Osteocyte (in vitro differentiated cells): ENCODE results near the gene PDE1A. TPM values are rescaled to one million over a fixed set of nuclear protein-coding genes. Genes with fewer than 3 reads are reported as not detected.

Source experiments
- DNase-seq: peaks from one replicate; pipeline ENCODE4 v3.0.0; 2021; ENCODE audit warnings: mixed read lengths; ENCODE audit not compliant: unreplicated experiment; ENCODE audit errors: extremely low spot score
- H3K27ac Mint-ChIP-seq: one replicate; pipeline ENCODE4 v1.8.0; 2021; ENCODE audit warnings: mild to moderate bottlenecking, mixed read lengths; ENCODE audit not compliant: unreplicated experiment
- H3K27me3 Mint-ChIP-seq: one replicate; pipeline ENCODE4 v1.8.0; 2021; ENCODE audit warnings: mixed read lengths; ENCODE audit not compliant: unreplicated experiment
- H3K36me3 Mint-ChIP-seq: one replicate; pipeline ENCODE4 v1.8.0; 2021; ENCODE audit warnings: mixed read lengths; ENCODE audit not compliant: unreplicated experiment
- H3K4me1 Mint-ChIP-seq: one replicate; pipeline ENCODE4 v1.8.0; 2021; ENCODE audit warnings: mixed read lengths; ENCODE audit not compliant: unreplicated experiment
- H3K4me3 Mint-ChIP-seq: one replicate; pipeline ENCODE4 v1.8.0; 2021; ENCODE audit warnings: mild to moderate bottlenecking, moderate library complexity, mixed read lengths; ENCODE audit not compliant: unreplicated experiment
- H3K9me3 Mint-ChIP-seq: one replicate; pipeline ENCODE4 v1.8.0; 2021; ENCODE audit warnings: mixed read lengths; ENCODE audit not compliant: unreplicated experiment
- CTCF ChIP-seq: fragments of 200-600 bp; sonication (generic); IDR thresholded peaks from 2 replicates; pipeline ENCODE4 v1.5.0; 2021; ENCODE audit warnings: antibody characterized with exemption, mild to moderate bottlenecking, moderate library complexity
- total RNA-seq: library from RNA; stranded (reverse); gene quantifications from 2 replicates; pipeline ENCODE4 v1.2.1, GENCODE V29; 2021

PDE1A gene
- total RNA-seq, 1 donor from 2014 or later = 1.8 TPM

- Mint-ChIP-seq H3K4me3 (no peak overlapping the region), H3K27ac (no peak overlapping the region), H3K36me3 (no peaks in the 10 kb centered on the region), H3K4me1 (peaks cover 7% of the 10 kb centered on the region), H3K9me3 (no peaks in the 10 kb centered on the region), H3K27me3 (no peaks in the 10 kb centered on the region)
- no peak for TF ChIP-seq CTCF
- no peak for DNase-seq
These were observed 161.1 kb downstream of the PDE1A start for GRCh38 chr2:182265718-182266117.

- H3K27me3 Mint-ChIP-seq = no peaks in the 10 kb centered on the region
- H3K36me3 Mint-ChIP-seq = no peaks in the 10 kb centered on the region
- no peak overlapping the region for H3K4me3 Mint-ChIP-seq
- no peak for DNase-seq
- H3K9me3 Mint-ChIP-seq = peaks cover 8% of the 10 kb centered on the region
- H3K4me1 Mint-ChIP-seq = peaks cover 37% of the 10 kb centered on the region
- TF ChIP-seq CTCF = no peak
- no peak overlapping the region for H3K27ac Mint-ChIP-seq
These were observed 164.9 kb downstream of the PDE1A start for GRCh38 chr2:182261860-182262387.

GRCh38 chr2:182259629-182260150, 167.1 kb downstream of the PDE1A start:
- peak overlapping the region; percentile 78 for H3K27ac Mint-ChIP-seq
- no peak for DNase-seq
- H3K36me3 Mint-ChIP-seq = no peaks in the 10 kb centered on the region
- H3K27me3 Mint-ChIP-seq = no peaks in the 10 kb centered on the region
- H3K9me3 Mint-ChIP-seq = peaks cover 12% of the 10 kb centered on the region
- peak overlapping the region; percentile 6 for H3K4me3 Mint-ChIP-seq
- H3K4me1 Mint-ChIP-seq = peaks cover 34% of the 10 kb centered on the region
- TF ChIP-seq CTCF = no peak

GRCh38 chr2:182252534-182252933, 174.3 kb downstream of the PDE1A start:
- no peak overlapping the region for H3K4me3 Mint-ChIP-seq
- no peaks in the 10 kb centered on the region for H3K36me3 Mint-ChIP-seq
- TF ChIP-seq CTCF = no peak
- H3K9me3 Mint-ChIP-seq = peaks cover 21% of the 10 kb centered on the region
- H3K4me1 Mint-ChIP-seq = peaks cover 11% of the 10 kb centered on the region
- DNase-seq = no peak
- H3K27me3 Mint-ChIP-seq = no peaks in the 10 kb centered on the region
- no peak overlapping the region for H3K27ac Mint-ChIP-seq

- H3K27me3 Mint-ChIP-seq = no peaks in the 10 kb centered on the region
- peaks cover 7% of the 10 kb centered on the region for H3K4me1 Mint-ChIP-seq
- no peak overlapping the region for H3K4me3 Mint-ChIP-seq
- peaks cover 23% of the 10 kb centered on the region for H3K9me3 Mint-ChIP-seq
- no peak for DNase-seq
- H3K36me3 Mint-ChIP-seq = no peaks in the 10 kb centered on the region
- no peak overlapping the region for H3K27ac Mint-ChIP-seq
- TF ChIP-seq CTCF = no peak
These were observed 177.9 kb downstream of the PDE1A start for GRCh38 chr2:182248898-182249297.
